HG03175 (cell line): ENCODE results near the gene MICAL2.

Experiments used
- ATAC-seq: cut with Tn5 transposase; IDR thresholded peaks from one replicate; pipeline ENCODE4 v1.9.1; 2021; ENCODE audit warnings: mild to moderate bottlenecking, moderate library complexity; ENCODE audit not compliant: unreplicated experiment

Gene MICAL2

GRCh38 chr11:12263141-12263693 lies 152.8 kb downstream of the MICAL2 start:
- ATAC-seq = no peak

GRCh38 chr11:12264361-12264760 lies 154.0 kb downstream of the MICAL2 start:
- ATAC-seq = no peak

- no peak for ATAC-seq
These were observed 155.7 kb downstream of the MICAL2 start for GRCh38 chr11:12266132-12266531.

- ATAC-seq = no peak
These were observed 156.6 kb downstream of the MICAL2 start for GRCh38 chr11:12266943-12267342.

- no peak for ATAC-seq
These were observed 157.5 kb downstream of the MICAL2 start for GRCh38 chr11:12267921-12268320.

GRCh38 chr11:12269104-12269441 lies 158.7 kb downstream of the MICAL2 start:
- no peak for ATAC-seq

GRCh38 chr11:12269446-12270214 lies 159.2 kb downstream of the MICAL2 start:
- no peak for ATAC-seq

- no peak for ATAC-seq
These were observed 159.9 kb downstream of the MICAL2 start for GRCh38 chr11:12270215-12270797.

GRCh38 chr11:12270817-12271216 lies 160.4 kb downstream of the MICAL2 start:
- no peak for ATAC-seq

GRCh38 chr11:12271241-12271640 lies 160.9 kb downstream of the MICAL2 start:
- no peak for ATAC-seq

GRCh38 chr11:12271826-12272366 lies 161.5 kb downstream of the MICAL2 start:
- no peak for ATAC-seq

- no peak for ATAC-seq
These were observed 162.6 kb downstream of the MICAL2 start for GRCh38 chr11:12272821-12273617.

GRCh38 chr11:12273618-12273995 lies 163.2 kb downstream of the MICAL2 start:
- ATAC-seq = no peak

- no peak for ATAC-seq
These were observed 163.7 kb downstream of the MICAL2 start for GRCh38 chr11:12274056-12274455.

- ATAC-seq = no peak
These were observed 164.3 kb downstream of the MICAL2 start for GRCh38 chr11:12274558-12275197.

- no peak for ATAC-seq
These were observed 165.4 kb downstream of the MICAL2 start for GRCh38 chr11:12275818-12276217.

GRCh38 chr11:12276356-12276755 lies 166.0 kb downstream of the MICAL2 start:
- ATAC-seq = no peak

GRCh38 chr11:12276831-12277475 lies 166.6 kb downstream of the MICAL2 start:
- ATAC-seq = no peak

GRCh38 chr11:12278766-12279671 lies 168.6 kb downstream of the MICAL2 start:
- ATAC-seq = no peak
